Neural cell (in vitro differentiated cells): Measurements from ENCODE around the gene TCIRG1. TPM values are rescaled to one million over a fixed set of nuclear protein-coding genes. Genes with fewer than 3 reads are reported as not detected.

Source experiments
- H2AFZ ChIP-seq: fragments of 200-600, 300-800 bp; sonication (generic), shearing (Covaris generic); 2 replicates; pipeline ENCODE4 v1.6.0; 2014; ENCODE audit warnings: low read depth, mild to moderate bottlenecking, antibody characterized with exemption, low read length, moderate library complexity
- H3F3A ChIP-seq: fragments of 200-600 bp; shearing (Covaris generic); 2 replicates; pipeline ENCODE4 v1.6.1; 2016; ENCODE audit warnings: mild to moderate bottlenecking, moderate library complexity, mixed read lengths, antibody characterized with exemption, low read length; ENCODE audit not compliant: insufficient read depth, poor library complexity, severe bottlenecking
- H3K27ac ChIP-seq: fragments of 200-600, 300-800 bp; sonication (generic), shearing (Covaris generic); 2 replicates; pipeline ENCODE4 v1.5.1; 2014; ENCODE audit warnings: mild to moderate bottlenecking, low read length, moderate library complexity
- H3K27me3 ChIP-seq: fragments of 300-800, 200-600 bp; sonication (generic), shearing (Covaris generic); 2 replicates; pipeline ENCODE4 v1.6.0; 2014; ENCODE audit warnings: mild to moderate bottlenecking, low read depth, low read length, moderate library complexity; ENCODE audit not compliant: insufficient read depth
- H3K36me3 ChIP-seq: fragments of 300-800, 200-600 bp; sonication (generic), shearing (Covaris generic); 2 replicates; pipeline ENCODE4 v1.5.1; 2014; ENCODE audit warnings: mild to moderate bottlenecking, antibody characterized with exemption, low read length, moderate library complexity; ENCODE audit not compliant: insufficient read depth
- H3K4me2 ChIP-seq: fragments of 300-800, 200-600 bp; sonication (generic), shearing (Covaris generic); 2 replicates; pipeline ENCODE4 v1.6.0; 2014; ENCODE audit warnings: mild to moderate bottlenecking, low read length
- H3K4me3 ChIP-seq: fragments of 300-800, 200-600 bp; sonication (generic), shearing (Covaris generic); 2 replicates; pipeline ENCODE4 v1.5.1; 2014; ENCODE audit warnings: mild to moderate bottlenecking, low read length, moderate library complexity
- H3K79me2 ChIP-seq: fragments of 200-600 bp; shearing (Covaris generic); replicated peaks from 2 replicates; pipeline ENCODE4 v1.6.0; 2014; ENCODE audit warnings: mild to moderate bottlenecking, low read length, moderate library complexity; ENCODE audit not compliant: insufficient read depth
- H3K9ac ChIP-seq: fragments of 300-800, 200-600 bp; sonication (generic), shearing (Covaris generic); 2 replicates; pipeline ENCODE4 v1.6.1; 2016; ENCODE audit warnings: mild to moderate bottlenecking, low read length, mixed read lengths
- H3K9me2 ChIP-seq: fragments of 200-600 bp; shearing (Covaris generic); 2 replicates; pipeline ENCODE4 v1.6.1; 2016; ENCODE audit warnings: mild to moderate bottlenecking, low read length, mixed read lengths; ENCODE audit not compliant: insufficient read depth
- H3K9me3 ChIP-seq: fragments of 200-600, 300-800 bp; sonication (generic), shearing (Covaris generic); 2 replicates; pipeline ENCODE4 v1.6.1; 2016; ENCODE audit warnings: mild to moderate bottlenecking, mixed run types, low read length, moderate library complexity, mixed read lengths
- H4K20me1 ChIP-seq: fragments of 200-600 bp; shearing (Covaris generic); 2 replicates; pipeline ENCODE4 v1.6.1; 2016; ENCODE audit warnings: mild to moderate bottlenecking, mixed run types; ENCODE audit not compliant: insufficient read depth
- EP300 ChIP-seq: fragments of 450-650 bp; conservative IDR thresholded peaks from 2 replicates; pipeline ENCODE4 v1.6.1; 2014; ENCODE audit warnings: antibody characterized with exemption, mild to moderate bottlenecking, moderate library complexity; ENCODE audit not compliant: poor library complexity, severe bottlenecking
- EZH2 ChIP-seq: fragments of 200-600, 300-800 bp; shearing (Covaris generic), sonication (generic); IDR thresholded peaks from 2 replicates; pipeline ENCODE4 v1.6.1; 2014; ENCODE audit warnings: antibody characterized with exemption, low read length, borderline replicate concordance, mild to moderate bottlenecking; ENCODE audit not compliant: insufficient read depth, poor library complexity, severe bottlenecking
- MXI1 ChIP-seq: fragments of 450-650 bp; conservative IDR thresholded peaks from 2 replicates; pipeline ENCODE4 v1.6.1; 2014; ENCODE audit warnings: antibody characterized with exemption, mild to moderate bottlenecking; ENCODE audit not compliant: poor library complexity, severe bottlenecking
- POLR2AphosphoS5 ChIP-seq: IDR thresholded peaks from 2 replicates; pipeline ENCODE4 v1.6.1; 2012
- RAD21 ChIP-seq: fragments of 450-650 bp; conservative IDR thresholded peaks from 2 replicates; pipeline ENCODE4 v1.6.1; 2014; ENCODE audit warnings: antibody characterized with exemption, mild to moderate bottlenecking, moderate library complexity
- SMC3 ChIP-seq: fragments of 450-650 bp; conservative IDR thresholded peaks from 2 replicates; pipeline ENCODE4 v1.6.1; 2014; ENCODE audit warnings: antibody characterized with exemption, mild to moderate bottlenecking, moderate library complexity; ENCODE audit not compliant: poor library complexity
- TAF1 ChIP-seq: IDR thresholded peaks from 2 replicates; pipeline ENCODE4 v1.6.1; 2012; ENCODE audit warnings: low read depth
- polyA plus RNA-seq: library from polyadenylated mRNA; depleted of rRNA; stranded (reverse); fragments of >200 nt; gene quantifications from 2 replicates; pipeline ENCODE4 v1.2.3, GENCODE V29; 2014
- TF ChIP-seq, protein P1 (sequence below): IDR thresholded peaks from 2 replicates; pipeline ENCODE4 v1.6.1; 2012; ENCODE audit warnings: borderline replicate concordance
- TF ChIP-seq, protein P2 (sequence below): fragments of 450-650 bp; IDR thresholded peaks from 2 replicates; pipeline ENCODE4 v1.5.1; 2014; ENCODE audit warnings: antibody characterized with exemption, mild to moderate bottlenecking, moderate library complexity; ENCODE audit not compliant: poor library complexity, severe bottlenecking

Gene TCIRG1
- polyA plus RNA-seq, 1 donor from 2014 or later: 1.8 TPM

DNA sequence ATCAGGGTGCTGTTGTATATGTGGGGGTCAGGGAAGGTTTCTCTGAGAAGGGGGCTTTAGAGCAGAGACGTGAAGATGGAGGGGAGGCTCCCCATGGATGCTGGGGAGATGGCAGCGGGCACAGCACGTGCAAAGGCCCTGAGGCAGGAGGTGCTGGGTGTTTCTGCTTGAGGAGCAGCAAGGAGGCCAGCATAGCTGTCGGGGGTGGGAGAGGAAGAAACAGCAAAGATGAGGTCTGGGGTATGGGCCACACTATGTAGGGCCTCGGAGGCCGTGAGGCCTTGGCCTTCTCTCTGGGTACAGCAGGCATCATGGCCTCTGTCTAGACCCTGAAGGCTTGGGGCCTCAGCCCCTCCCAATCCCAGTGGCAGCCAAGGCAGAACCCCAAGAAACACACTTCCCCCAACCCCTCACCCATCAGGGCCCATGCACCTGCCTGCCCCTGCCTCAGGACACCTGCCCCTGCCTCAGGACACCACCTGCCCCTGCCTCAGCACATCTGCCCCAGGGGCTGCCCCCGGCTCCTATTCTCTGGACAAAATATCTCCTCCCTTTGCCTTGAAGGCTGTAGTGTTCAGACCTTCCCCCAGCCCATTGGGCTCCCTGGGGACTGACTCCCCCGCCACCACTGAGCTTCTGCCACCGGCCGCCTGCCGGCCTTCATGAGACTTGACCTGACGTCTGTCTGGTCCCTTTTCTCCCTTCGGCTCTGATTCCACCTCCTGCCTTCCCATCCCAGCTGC is 22.5 kb upstream of the TCIRG1 start:
- Histone ChIP-seq H3K79me2 (no peaks in the 10 kb centered on the region), H4K20me1 (no peaks in the 10 kb centered on the region), H2AFZ (no peak overlapping the region), H3K9me3 (no peaks in the 10 kb centered on the region), H3K4me3 (no peak overlapping the region), H3K9me2 (no peaks in the 10 kb centered on the region), H3K9ac (no peak overlapping the region), H3F3A (no peaks in the 10 kb centered on the region), H3K4me2 (no peak overlapping the region), H3K36me3 (no peaks in the 10 kb centered on the region), H3K27me3 (no peaks in the 10 kb centered on the region), H3K27ac (no peak overlapping the region)
- TF ChIP-seq RAD21 (no peak), TAF1 (no peak), EZH2 (no peak), SMC3 (no peak), MXI1 (no peak), POLR2AphosphoS5 (no peak), EP300 (no peak)
- TF ChIP-seq, protein P1, sequence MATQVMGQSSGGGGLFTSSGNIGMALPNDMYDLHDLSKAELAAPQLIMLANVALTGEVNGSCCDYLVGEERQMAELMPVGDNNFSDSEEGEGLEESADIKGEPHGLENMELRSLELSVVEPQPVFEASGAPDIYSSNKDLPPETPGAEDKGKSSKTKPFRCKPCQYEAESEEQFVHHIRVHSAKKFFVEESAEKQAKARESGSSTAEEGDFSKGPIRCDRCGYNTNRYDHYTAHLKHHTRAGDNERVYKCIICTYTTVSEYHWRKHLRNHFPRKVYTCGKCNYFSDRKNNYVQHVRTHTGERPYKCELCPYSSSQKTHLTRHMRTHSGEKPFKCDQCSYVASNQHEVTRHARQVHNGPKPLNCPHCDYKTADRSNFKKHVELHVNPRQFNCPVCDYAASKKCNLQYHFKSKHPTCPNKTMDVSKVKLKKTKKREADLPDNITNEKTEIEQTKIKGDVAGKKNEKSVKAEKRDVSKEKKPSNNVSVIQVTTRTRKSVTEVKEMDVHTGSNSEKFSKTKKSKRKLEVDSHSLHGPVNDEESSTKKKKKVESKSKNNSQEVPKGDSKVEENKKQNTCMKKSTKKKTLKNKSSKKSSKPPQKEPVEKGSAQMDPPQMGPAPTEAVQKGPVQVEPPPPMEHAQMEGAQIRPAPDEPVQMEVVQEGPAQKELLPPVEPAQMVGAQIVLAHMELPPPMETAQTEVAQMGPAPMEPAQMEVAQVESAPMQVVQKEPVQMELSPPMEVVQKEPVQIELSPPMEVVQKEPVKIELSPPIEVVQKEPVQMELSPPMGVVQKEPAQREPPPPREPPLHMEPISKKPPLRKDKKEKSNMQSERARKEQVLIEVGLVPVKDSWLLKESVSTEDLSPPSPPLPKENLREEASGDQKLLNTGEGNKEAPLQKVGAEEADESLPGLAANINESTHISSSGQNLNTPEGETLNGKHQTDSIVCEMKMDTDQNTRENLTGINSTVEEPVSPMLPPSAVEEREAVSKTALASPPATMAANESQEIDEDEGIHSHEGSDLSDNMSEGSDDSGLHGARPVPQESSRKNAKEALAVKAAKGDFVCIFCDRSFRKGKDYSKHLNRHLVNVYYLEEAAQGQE: no peak
- TF ChIP-seq, protein P2, sequence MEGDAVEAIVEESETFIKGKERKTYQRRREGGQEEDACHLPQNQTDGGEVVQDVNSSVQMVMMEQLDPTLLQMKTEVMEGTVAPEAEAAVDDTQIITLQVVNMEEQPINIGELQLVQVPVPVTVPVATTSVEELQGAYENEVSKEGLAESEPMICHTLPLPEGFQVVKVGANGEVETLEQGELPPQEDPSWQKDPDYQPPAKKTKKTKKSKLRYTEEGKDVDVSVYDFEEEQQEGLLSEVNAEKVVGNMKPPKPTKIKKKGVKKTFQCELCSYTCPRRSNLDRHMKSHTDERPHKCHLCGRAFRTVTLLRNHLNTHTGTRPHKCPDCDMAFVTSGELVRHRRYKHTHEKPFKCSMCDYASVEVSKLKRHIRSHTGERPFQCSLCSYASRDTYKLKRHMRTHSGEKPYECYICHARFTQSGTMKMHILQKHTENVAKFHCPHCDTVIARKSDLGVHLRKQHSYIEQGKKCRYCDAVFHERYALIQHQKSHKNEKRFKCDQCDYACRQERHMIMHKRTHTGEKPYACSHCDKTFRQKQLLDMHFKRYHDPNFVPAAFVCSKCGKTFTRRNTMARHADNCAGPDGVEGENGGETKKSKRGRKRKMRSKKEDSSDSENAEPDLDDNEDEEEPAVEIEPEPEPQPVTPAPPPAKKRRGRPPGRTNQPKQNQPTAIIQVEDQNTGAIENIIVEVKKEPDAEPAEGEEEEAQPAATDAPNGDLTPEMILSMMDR: no peak

DNA sequence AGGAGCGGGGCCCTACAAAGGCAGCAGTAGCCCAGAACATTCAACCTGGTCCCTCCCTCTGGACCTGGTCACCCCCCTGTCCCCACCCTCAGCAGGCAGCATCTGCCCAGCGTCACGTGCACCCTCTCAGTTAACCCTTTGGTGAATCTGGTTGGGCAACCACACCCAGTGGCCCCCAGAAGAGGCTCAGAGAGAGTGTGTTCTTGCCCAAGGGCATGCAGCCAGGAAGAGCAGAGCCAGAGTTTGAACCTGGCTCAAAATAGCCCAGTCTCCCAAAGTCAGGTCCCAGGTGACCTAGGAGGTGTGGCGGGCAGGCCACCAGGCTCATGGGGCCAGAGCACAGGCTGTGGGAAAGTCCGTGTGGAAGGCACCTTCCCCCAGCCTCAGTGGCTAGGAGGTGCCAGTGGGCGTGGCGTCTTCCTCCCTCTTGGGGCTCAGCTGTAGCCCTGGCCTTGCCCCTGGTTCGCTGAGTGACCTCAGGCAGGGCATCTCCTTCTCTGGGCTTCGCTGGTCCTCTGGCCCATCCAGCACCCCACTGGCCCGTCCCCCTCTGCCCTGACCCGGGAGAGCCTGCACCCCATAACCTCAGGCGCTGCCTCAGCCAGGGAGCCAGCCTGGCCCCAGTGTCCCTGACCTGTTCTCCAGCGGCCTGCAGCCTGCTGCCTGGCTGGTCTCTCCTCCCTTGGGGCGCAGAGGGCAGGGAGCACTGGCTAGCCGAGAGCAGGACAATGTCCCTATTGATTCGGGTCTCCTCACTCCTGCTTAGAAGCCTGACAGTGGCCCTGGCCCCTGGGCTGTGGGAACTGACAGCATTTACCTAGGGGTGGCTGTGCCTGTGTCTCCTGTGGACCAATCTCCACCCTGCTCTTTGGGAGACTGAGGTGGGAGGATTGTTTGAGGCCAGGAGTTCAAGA is 21.7 kb upstream of the TCIRG1 start:
- H3K9ac ChIP-seq: no peak overlapping the region
- H3K4me3 ChIP-seq: no peak overlapping the region
- no peak overlapping the region for H3K4me2 ChIP-seq
- H4K20me1 ChIP-seq: no peaks in the 10 kb centered on the region
- TF ChIP-seq RAD21 (no peak), SMC3 (no peak), EP300 (no peak), MXI1 (no peak), POLR2AphosphoS5 (no peak), TAF1 (no peak), EZH2 (no peak)
- TF ChIP-seq, protein P1: no peak
- TF ChIP-seq, protein P2: no peak
- no peak overlapping the region for H3K27ac ChIP-seq
- H2AFZ ChIP-seq: no peak overlapping the region
- no peaks in the 10 kb centered on the region for H3K9me2 ChIP-seq
- no peaks in the 10 kb centered on the region for H3F3A ChIP-seq
- no peaks in the 10 kb centered on the region for H3K9me3 ChIP-seq
- no peaks in the 10 kb centered on the region for H3K27me3 ChIP-seq
- H3K79me2 ChIP-seq: no peaks in the 10 kb centered on the region
- no peaks in the 10 kb centered on the region for H3K36me3 ChIP-seq
